NCI-H446 (cell line): ENCODE data around the gene ADGB.

Experiments used
- DNase-seq, 2 experiments: peaks; one replicate each; lab custom pipeline; 2025; lab: John Stamatoyannopoulos, UW

The ADGB gene

GRCh38 chr6:146634022-146634421, 35.2 kb downstream of the ADGB start:
- no peak for DNase-seq

DNA sequence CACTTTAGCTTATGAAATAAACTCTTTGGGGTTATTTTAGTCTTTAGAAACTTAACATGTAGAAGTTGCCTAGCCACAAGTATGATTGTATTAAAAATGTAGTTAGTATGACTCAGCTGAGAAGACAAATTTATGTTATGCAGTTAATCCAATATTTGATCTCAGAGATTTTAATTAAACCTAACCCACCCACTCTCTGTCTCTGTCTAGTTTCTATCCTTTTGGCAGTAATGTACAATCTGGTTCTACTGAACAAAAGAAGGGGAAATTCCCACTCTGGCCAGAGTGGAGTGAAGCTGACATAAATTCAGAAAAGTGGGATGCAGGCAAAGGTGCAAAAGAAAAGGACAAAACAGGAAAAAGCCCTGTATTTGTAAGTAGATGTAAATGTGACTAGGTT, 36.4 kb downstream of the ADGB start:
- no peak for DNase-seq

- DNase-seq, result no peak
Measured at GRCh38 chr6:146636481-146636880, 37.7 kb downstream of the ADGB start.

DNA sequence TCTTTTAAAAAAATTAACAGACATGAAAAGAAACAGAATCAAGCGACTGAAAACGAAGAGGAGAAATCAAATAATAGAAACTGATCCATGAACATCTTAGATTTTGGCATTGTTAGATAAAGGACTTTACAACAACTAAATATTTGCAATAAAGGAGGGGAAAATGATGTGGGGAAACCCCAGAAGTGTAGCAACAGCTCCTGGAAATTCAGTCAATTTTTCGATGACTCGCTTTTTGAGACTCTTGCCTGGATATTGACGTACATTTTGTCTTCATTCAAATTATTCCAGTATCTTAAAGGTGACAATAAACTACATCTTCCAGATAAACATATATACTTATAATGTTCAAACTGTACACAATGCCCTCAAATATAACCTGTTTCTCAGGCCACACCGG, 44.1 kb downstream of the ADGB start:
- no peak for DNase-seq

DNA sequence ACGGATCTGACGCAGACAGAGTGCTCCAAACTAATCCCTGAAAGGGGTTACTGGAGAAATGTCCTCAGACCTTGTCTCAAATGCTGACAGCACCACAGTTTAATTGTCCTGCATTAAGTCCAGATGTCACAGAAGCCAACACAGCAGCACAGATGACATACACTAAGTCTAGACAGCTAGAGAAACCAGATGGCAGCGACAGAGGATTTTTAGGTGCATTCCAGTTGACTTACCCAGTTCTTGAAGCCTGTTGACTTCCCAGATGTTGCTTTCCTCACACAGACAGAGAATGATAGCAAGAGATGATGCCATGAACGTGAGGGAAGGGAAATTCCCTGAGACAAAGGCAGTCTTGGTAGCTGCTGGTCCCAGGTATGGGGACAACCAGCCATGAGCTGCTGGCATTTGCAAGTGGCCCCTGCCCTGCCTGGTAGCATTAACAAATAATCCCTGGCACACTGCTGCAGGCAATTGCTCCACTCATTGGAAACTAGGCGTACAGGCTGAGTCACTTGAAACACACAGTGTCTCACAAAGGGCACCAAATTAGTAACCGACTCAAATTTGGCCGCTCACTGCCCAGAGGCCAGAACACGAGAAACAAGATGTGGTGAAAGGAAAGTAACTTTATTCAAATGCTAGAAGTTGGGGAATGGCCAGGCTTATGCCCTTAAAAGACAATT, 52.2 kb downstream of the ADGB start:
- no peak for DNase-seq

DNA sequence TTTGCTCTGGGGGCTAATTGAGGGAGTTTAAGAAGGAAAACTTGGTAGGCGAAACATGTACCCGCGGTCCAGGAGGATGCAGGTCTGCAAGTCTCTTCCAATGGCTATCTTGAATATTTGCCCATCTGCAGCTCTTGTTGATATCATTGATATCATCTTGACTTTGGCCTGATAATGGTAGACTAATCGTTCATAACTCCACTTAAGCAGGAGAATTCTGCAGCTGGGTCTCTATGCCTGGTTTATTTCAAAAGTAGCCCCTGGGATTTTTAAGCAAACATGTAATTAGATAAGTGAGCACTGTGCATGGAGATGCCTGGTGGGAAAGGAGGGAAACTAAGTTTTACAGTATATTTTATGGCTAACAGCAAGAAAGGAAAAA, 52.7 kb downstream of the ADGB start:
- no peak for DNase-seq

DNA sequence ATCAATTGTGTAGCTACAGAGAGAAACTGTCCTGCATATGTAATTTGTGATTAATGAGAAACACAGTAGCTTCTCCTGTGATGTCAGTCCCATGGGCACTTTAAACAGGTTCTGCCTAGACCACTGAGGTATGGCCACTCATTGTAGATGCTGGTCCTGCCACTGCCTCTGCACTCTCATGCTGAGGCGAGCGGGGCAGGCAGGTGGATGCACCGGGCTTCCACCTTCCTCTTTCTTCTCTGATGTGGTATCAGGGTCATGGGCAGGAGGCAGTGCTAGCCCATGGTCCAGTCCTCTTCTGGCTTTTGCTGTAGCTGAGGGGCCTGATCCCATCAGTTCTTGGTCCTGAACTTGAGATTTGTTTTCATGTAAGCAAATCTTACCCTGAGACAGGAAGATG, 58.7 kb downstream of the ADGB start:
- DNase-seq, result no peak

DNA sequence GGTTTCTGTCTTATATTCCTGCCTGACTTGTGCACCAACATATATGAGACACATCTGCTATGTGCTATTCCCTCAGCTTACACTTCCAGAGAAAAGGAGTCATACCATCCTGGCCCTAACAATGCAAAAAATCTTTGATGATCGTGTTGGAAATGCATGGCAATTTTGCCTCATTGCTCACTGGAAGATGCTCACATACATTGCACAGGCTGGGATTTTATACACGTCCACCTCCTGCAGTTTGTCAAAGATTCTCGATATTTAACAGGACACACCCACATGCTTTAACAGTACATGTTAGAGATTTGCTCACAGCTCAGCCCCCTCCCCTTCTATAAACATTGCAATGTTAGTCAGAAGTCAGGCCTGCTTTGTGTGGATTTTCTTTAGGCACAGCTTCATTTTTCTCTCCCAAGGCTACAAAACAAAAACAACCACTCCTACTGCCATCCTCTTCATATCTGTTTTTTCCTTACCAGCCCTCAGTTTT, 66.1 kb downstream of the ADGB start:
- DNase-seq, result no peak

GRCh38 chr6:146666909-146667308, 68.1 kb downstream of the ADGB start:
- DNase-seq, result no peak

GRCh38 chr6:146670161-146670560, 71.4 kb downstream of the ADGB start:
- DNase-seq, result no peak

GRCh38 chr6:146673069-146673468, 74.3 kb downstream of the ADGB start:
- no peak for DNase-seq

DNA sequence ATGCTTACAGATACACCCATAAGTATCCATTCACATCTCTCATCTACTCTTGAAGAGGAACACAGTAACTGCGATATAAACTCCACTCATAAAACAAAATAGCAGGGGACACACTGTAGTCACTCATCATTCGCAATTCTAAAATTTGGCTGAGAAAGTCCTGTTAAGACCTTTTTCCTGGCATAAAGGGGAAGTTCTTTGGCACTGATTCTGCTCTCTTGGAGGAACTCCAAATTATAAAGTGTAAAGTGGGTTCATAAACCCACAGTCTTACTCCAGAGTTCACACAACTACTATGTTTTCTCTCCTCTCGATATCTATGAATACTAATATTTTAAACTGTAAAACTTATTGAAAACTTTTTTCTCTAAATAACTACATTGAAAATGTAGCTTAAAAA, 80.6 kb downstream of the ADGB start:
- DNase-seq, result no peak

GRCh38 chr6:146682919-146683318, 84.1 kb downstream of the ADGB start:
- no peak for DNase-seq

DNA sequence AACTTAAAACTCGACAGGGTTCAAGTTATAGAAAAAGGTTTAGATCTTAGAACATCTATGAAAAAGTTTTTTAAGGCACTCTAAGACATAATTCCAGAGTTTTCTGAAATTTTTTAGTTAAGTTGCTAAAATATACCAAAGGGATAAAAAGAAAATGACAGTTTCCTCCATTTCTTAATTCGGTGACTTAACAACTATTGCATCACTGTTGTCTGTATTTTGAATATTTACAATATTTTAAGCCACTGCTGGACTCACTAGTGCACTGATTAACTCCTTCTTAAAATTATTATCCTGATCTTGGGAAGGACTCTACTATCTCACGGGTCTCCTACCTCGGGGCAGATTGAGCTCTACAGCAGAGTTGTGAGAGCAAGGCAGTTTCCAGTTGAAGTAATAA, 91.0 kb downstream of the ADGB start:
- DNase-seq, result no peak

- DNase-seq, result no peak
Measured at GRCh38 chr6:146693342-146693741, 94.6 kb downstream of the ADGB start.

GRCh38 chr6:146697921-146698320, 99.1 kb downstream of the ADGB start:
- DNase-seq, result no peak

DNA sequence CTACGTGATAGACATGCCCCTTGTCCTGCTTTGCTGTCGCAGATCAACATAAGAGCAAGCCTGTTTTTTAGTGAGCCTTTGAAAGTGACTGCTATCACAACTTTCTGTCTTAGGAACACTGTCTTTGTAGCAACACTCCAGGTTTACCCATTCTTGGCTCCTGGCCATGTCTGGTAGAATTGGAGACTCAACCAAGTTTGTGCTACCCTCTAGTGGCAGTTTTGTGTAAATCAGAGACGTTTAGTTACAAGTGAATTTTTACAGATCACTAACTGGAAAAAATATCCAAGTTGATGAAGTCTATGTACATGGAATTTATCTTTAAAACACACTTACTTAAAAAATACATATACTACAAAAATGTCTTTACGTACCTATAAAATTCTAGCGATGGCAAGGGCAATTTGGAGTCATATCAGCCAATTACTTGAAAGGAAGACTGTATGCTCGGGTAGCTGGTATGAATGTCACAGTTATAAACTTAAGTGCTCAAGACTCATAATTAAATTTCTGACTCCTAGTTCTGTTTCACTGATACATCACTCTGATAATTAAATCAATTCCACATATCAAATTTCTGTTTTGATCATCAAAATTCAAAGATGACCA, 101.4 kb downstream of the ADGB start:
- peak; percentile 59 to 83 for DNase-seq

GRCh38 chr6:146701632-146702031, 102.9 kb downstream of the ADGB start:
- no peak for DNase-seq

DNA sequence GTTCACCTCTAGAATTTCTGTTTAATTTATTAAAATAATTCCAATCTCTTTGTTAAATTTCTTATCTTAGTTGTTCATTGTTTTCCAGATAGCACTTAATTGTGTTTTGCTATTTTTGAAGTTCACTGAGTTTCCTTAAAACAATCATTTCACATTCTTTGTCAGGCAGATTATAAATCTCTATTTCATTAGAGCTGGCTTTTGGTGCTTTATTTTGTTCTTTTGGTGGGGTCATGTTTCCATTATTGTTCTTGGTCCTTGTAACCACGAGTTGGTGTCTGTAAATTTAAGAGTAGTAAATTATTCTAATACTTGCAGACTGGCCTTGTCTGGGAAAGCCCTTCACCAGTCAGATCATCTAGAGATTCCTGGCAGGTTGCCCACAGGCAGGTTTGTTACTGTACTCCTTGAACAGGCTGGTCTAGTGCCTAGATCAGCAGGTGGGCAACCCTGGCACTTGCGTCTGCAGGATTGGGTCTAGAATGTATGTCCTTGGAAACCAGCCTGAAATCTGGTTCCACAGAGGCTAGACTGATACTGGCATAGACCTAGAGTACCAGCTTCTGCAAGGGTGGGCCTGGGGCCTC, 110.4 kb downstream of the ADGB start:
- no peak for DNase-seq

DNA sequence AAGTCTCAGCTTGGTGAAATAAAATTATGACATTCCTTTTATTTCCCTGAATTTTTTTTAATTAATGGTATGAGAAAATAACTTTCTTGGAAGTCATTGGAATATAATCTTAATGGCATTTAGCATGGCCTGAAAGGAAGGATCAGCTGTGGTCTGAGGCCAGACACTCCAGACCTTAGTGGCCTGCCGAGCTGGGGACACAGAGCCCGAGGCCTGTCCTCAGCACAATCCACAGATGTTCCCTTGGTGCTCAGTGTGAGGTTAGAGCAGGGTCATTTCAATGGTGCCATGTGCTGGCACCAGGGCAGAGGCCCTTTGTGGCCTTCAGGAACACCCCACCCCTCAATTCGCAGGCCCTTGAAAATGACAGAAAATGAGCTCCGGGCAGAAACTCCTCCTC, 120.6 kb downstream of the ADGB start:
- no peak for DNase-seq

DNA sequence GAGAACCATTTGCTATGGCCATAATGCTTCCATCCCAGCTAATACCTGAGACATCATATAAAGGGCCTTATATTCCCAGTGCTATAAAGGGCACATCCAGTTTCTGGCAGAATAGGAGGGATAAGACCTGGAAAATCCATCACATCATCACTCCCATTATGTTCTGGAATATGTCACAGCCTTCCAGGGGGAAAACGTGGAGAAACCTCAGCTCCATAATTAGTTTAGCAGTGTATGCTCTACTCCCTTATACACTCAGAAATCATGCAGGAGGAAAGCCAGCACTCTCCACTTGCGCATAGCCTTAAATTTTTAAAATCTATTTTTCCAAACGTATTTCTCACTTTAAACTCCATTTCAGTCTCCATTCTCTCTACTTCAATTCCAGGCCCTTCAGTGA, 140.9 kb downstream of the ADGB start:
- no peak for DNase-seq

- DNase-seq, result no peak
Measured at GRCh38 chr6:146741609-146742008, 142.8 kb downstream of the ADGB start.

GRCh38 chr6:146753306-146753705, 154.5 kb downstream of the ADGB start:
- DNase-seq, result no peak

GRCh38 chr6:146767632-146768031, 168.9 kb downstream of the ADGB start:
- DNase-seq, result no peak
